PFSK-1 (cell line): ENCODE results near the gene PMPCA.

ENCODE experiments used
- FOXP2 ChIP-seq: optimal IDR thresholded peaks from 2 replicates; pipeline ENCODE3; 2011; ENCODE audit warnings: borderline replicate concordance, control low read depth, inconsistent platforms; ENCODE audit not compliant: insufficient read depth; ENCODE audit errors: extremely low read length, extremely low read depth
- POLR2AphosphoS5 ChIP-seq: IDR thresholded peaks from 2 replicates; pipeline ENCODE4 v1.6.1; 2012; ENCODE audit warnings: low read depth, mild to moderate bottlenecking, control low read depth, low read length, moderate library complexity
- REST ChIP-seq, 2 experiments: IDR thresholded peaks; 2 replicates each; pipeline versions ENCODE4 v1.6.1 to v1.8.0; 2011 to 2012; ENCODE audit warnings: low read depth in 2 of 2, low read length in 2 of 2, control low read depth in 1 of 2, inconsistent platforms in 1 of 2, mild to moderate bottlenecking in 1 of 2, moderate library complexity in 1 of 2; ENCODE audit not compliant: insufficient read depth in 1 of 2
- SIN3A ChIP-seq: IDR thresholded peaks from 2 replicates; pipeline ENCODE4 v1.6.1; 2012; ENCODE audit warnings: mild to moderate bottlenecking, low read length, moderate library complexity, borderline replicate concordance; ENCODE audit not compliant: insufficient read depth
- TAF1 ChIP-seq: IDR thresholded peaks from 2 replicates; pipeline ENCODE4 v1.6.1; 2012; ENCODE audit warnings: low read length, control low read depth, borderline replicate concordance; ENCODE audit not compliant: insufficient read depth

Gene PMPCA

GRCh38 chr9:136429075-136429628 lies 18.7 kb downstream of the PMPCA start:
- TF ChIP-seq TAF1 (no peak), POLR2AphosphoS5 (no peak), SIN3A (no peak), REST (IDR thresholded peaks at IDR 0.05; ENCODE audit: insufficient read depth in 1 of 2, low read depth in 2 of 2, low read length in 2 of 2) (no peak), FOXP2 (no peak)

DNA sequence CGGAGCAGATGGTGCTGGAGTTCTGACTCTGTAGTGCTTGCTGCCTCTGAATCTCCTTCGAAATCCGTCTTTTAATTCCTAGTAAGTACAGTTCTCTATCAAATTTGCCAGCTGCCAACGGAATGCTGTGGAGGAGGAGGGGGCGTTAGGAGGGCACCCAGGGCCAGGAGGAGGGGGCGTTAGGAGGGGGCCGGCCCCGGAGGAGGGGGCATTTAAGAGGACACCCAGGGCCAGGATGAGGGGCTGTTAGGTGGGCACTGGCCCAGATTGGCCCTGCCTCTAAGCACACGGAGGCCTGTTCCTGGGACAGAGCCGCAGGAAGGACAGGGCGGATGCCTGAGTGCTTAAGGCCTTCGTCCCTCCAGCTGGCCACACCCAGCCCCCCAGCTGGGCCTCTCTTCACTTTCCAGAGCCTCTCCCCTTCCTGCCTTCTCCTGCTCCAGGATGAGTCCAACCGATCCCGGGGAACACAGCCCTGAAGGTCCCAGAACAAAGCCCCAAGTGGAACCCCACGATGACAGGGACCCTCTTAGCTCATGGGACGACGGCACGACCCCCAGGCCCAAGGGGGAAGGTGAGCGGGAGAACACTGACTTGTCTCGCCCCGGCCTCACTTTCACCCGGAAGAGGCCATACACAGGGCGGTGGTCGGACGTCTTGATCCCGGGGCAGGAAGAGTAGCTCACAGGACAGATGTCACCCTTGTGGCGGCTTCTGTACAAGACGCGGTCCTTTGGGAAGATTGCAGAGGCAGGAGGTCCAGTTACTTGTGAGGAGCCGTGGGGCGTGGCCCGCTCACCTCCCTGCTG lies 19.4 kb downstream of the PMPCA start:
- no peak for TF ChIP-seq POLR2AphosphoS5
- TF ChIP-seq TAF1 = no peak
- TF ChIP-seq SIN3A = no peak
- no peak for TF ChIP-seq FOXP2
- TF ChIP-seq REST (IDR thresholded peaks at IDR 0.05; ENCODE audit: insufficient read depth in 1 of 2, low read depth in 2 of 2, low read length in 2 of 2) = no peak

DNA sequence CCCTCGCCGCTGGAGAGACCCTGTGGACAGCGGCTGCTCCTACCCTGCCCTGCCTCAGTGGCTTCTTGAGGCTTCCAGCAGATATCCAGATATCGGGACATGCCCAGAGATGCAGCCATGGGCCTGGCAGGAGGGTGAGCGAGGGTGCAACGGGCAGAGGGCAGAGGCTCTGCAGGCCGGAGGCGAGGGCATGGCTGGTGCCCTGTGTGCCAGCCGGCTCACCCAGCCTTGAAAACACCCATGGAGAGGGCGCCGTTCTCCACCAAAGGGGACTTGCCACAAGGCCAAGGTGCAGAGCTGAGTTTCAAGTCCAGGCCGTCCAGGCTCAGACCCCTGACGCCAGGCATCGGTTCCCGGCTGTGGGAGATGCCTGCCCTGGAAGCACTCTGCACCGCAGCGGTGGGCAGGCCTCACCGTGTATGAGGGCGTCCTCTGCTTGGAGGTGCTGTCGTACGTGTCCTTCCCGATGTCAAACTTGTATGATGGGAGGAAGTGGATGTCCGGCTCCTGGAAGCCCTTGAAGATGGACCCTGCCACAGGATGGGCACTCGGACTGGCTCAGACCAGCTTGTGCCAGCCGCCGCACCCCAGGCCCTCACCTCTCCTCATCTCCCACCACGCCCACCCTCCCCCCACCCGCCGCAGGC lies 20.3 kb downstream of the PMPCA start:
- no peak for TF ChIP-seq TAF1
- TF ChIP-seq SIN3A = no peak
- no peak for TF ChIP-seq FOXP2
- no peak for TF ChIP-seq POLR2AphosphoS5
- no peak for TF ChIP-seq REST (IDR thresholded peaks at IDR 0.05; ENCODE audit: insufficient read depth in 1 of 2, low read depth in 2 of 2, low read length in 2 of 2)

DNA sequence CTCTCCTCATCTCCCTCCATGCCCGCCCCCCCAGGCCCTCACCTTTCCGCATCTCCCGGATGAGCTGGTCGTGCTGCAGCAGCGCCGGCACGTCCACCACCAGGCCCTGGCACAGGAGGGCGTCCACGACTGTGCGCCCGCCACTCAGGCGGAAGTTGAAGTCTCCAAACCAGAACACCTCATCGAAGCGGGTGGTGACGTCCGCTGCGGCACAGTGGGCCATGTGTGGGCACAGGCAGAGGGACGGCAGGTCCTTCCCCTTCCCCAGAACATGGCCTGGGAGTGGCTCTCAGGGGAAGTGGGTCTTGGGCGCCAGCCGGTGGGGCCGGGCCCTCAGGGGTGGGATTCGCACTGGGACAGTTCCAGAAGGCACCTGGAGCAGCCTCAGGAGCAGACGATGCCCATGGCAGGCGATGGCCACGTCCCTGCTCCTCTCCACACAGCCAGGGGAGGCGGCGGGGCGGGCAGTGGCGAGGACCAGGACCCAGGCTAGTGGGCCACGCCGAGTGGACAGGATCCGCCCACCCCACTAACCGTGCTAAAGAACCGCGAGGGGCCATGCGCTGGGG lies 21.4 kb downstream of the PMPCA start:
- TF ChIP-seq SIN3A (no peak), FOXP2 (no peak), TAF1 (no peak), REST (IDR thresholded peaks at IDR 0.05; ENCODE audit: insufficient read depth in 1 of 2, low read depth in 2 of 2, low read length in 2 of 2) (no peak), POLR2AphosphoS5 (no peak)
